Activated CD8-positive, alpha-beta T cell treated with anti-CD3 and anti-CD28 coated beads for 36 hours (primary cell): ENCODE results near the gene PHF14. TPM values are rescaled to one million over a fixed set of nuclear protein-coding genes. Genes with fewer than 3 reads are reported as not detected.
"Not testable (repeated sequence)": the region's sequence is repeated elsewhere in the genome, so short reads cannot be mapped to it uniquely, and the experiment has no call there.

Source experiments
- ATAC-seq: fragments of 200-7000 bp; cut with Tn5 transposase; one replicate; pipeline ENCODE4 v1.10.0; 2021; ENCODE audit warnings: mild to moderate bottlenecking, moderate library complexity
- CTCF ChIA-PET: fragments of 350-600 bp; sonication (Branson Sonifier 250); formaldehyde crosslinking; loops from one replicate; lab custom pipeline; 2021; ENCODE audit warnings: antibody characterized with exemption; lab: Charles Lee
- POLR2A ChIA-PET: fragments of 350-600 bp; sonication (Branson Sonifier 250); formaldehyde crosslinking; loops from one replicate; lab custom pipeline; 2021; ENCODE audit warnings: antibody characterized with exemption; lab: Charles Lee
- DNase-seq: peaks from one replicate; pipeline ENCODE4 v3.0.0-alpha.2; 2020
- H3K27ac Mint-ChIP-seq: one replicate; pipeline ENCODE4 v1.8.0; 2021; ENCODE audit warnings: mild to moderate bottlenecking, mixed read lengths
- H3K27me3 Mint-ChIP-seq: one replicate; pipeline ENCODE4 v1.8.0; 2021; ENCODE audit warnings: mixed read lengths
- H3K36me3 Mint-ChIP-seq: one replicate; pipeline ENCODE4 v1.8.0; 2021; ENCODE audit warnings: low read depth, mixed read lengths
- H3K4me1 Mint-ChIP-seq: one replicate; pipeline ENCODE4 v1.8.0; 2021; ENCODE audit warnings: low read depth, mixed read lengths
- H3K4me3 Mint-ChIP-seq: one replicate; pipeline ENCODE4 v1.8.0; 2021; ENCODE audit warnings: mild to moderate bottlenecking, moderate library complexity, mixed read lengths
- H3K9me3 Mint-ChIP-seq: one replicate; pipeline ENCODE4 v1.8.0; 2021; ENCODE audit warnings: mixed read lengths
- intact Hi-C: fragments of 100-400 bp; cut with micrococcal nuclease; formaldehyde crosslinking; loops from one replicate; pipeline ENCODE4 v1.10.0; 2022
- total RNA-seq, 2 experiments: library from RNA; stranded (reverse); gene quantifications; one replicate each; pipeline ENCODE4 v1.2.3, GENCODE V29; 2021
- TF ChIP-seq, protein P1 (sequence below): fragments of 200-600 bp; IDR thresholded peaks from one replicate; pipeline ENCODE4 v1.8.0; 2022; ENCODE audit warnings: antibody characterized with exemption, mild to moderate bottlenecking

The PHF14 gene
- 10 to 100 TPM; 36.7 to 38.7 TPM for total RNA-seq

DNA sequence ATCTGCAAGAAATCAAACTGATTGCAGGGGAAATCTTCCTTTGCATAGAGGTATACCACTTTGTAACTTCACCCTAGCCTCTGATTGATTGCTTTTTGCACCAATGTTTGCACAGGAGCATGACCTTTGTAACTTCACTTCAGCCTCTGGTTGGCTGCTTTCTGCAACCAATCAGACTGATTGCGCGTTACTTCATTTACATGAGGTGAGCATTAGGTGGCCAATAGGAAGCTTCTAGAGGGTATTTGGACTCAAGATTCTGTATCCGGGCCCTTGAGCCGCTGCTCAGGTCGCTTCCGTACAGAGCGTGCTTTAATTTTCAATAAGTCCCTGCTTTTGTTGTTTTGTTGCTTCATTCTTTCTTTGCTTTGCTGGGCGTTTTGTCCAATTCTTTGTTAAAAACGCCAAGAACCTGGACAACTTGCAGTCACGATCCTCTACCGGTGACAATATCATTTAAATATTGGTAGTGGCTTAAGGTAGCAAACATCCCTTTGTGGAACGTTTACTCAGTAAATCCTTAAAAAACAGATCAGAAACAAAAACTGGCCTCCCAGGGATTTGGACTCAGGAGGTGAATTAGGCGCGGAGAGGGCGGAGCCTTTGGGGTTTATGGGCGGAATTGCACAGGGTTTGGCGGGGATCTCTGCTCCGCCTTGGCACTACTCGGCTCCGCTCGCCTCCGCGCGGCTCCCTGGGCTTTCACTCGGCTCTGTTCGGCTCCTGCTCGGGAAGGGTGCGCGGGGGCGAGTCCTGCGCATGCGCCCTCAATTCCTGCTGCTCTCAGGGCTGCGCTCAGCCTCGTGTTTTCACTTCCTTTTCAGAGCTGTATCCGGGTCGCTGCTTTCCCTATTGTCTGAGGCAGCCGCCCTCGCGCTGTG is at the start of gene PHF14:
TSS of gene PHF14 (plus strand) at position 812 of the 881 bp plus-strand sequence. CDS start 452 bp downstream, outside the sequence.
- Mint-ChIP-seq H3K27ac (peak within 1 kb of the TSS; percentile 88), H3K9me3 (no peaks in the 10 kb centered on the region), H3K27me3 (peaks cover 4% of the 10 kb centered on the region), H3K4me1 (peaks cover 33% of the 10 kb centered on the region), H3K4me3 (peak within 1 kb of the TSS; percentile 94), H3K36me3 (peaks cover 23% of the 10 kb centered on the region)
- POLR2A ChIA-PET, result interaction anchor here (0.6 to 1.6 kb wide), 2 partner anchors 26 to 33 kb away, joined by 3 to 17 read pairs; a partner anchor contains a TSS
- TF ChIP-seq, protein P1, sequence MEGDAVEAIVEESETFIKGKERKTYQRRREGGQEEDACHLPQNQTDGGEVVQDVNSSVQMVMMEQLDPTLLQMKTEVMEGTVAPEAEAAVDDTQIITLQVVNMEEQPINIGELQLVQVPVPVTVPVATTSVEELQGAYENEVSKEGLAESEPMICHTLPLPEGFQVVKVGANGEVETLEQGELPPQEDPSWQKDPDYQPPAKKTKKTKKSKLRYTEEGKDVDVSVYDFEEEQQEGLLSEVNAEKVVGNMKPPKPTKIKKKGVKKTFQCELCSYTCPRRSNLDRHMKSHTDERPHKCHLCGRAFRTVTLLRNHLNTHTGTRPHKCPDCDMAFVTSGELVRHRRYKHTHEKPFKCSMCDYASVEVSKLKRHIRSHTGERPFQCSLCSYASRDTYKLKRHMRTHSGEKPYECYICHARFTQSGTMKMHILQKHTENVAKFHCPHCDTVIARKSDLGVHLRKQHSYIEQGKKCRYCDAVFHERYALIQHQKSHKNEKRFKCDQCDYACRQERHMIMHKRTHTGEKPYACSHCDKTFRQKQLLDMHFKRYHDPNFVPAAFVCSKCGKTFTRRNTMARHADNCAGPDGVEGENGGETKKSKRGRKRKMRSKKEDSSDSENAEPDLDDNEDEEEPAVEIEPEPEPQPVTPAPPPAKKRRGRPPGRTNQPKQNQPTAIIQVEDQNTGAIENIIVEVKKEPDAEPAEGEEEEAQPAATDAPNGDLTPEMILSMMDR, result no peak
- CTCF ChIA-PET, result interaction anchor here (1.4 kb wide), 1 partner anchor 33 kb away, joined by 5 read pairs; a partner anchor contains a TSS
- ATAC-seq, result peak; percentile 98
- peak; percentile 98 for DNase-seq
- intact Hi-C loops, result loop anchor here (1.0 kb wide), 1 partner anchor 33 kb away; a partner anchor contains a TSS

DNA sequence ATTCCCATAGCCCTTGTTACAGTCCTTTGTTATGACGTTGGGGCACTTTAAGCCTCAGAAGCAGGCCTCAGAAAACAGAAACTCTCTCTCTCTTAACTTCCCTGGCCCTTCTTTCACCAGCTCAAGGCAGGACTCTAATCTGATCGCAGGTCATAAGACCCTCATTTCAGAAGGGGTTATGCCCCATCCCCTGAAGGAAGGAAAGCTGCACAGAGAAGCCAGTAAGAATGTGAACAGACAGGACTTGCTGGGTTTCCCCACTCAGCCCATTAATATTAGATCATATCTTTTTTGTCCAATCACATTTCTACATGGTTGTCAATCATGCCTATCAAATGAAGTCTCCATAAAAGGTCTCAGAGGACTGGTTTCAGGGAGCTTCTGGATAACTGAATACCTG is 49.3 kb upstream of the PHF14 start:
- ChIA-PET CTCF (no interaction called here), POLR2A (interaction anchor here (1.0 kb wide), 1 partner anchor 16 kb away, joined by 3 read pairs; no protein-coding TSS in a partner anchor)
- no peaks in the 10 kb centered on the region for H3K4me1 Mint-ChIP-seq
- TF ChIP-seq, protein P1, result no peak
- no peak overlapping the region for H3K27ac Mint-ChIP-seq
- DNase-seq (no peak), ATAC-seq (no peak)
- H3K27me3 Mint-ChIP-seq, result no peaks in the 10 kb centered on the region
- intact Hi-C loops, result no loop called here
- H3K36me3 Mint-ChIP-seq, result peaks cover 2% of the 10 kb centered on the region
- no peaks in the 10 kb centered on the region for H3K9me3 Mint-ChIP-seq
- no peak overlapping the region for H3K4me3 Mint-ChIP-seq

DNA sequence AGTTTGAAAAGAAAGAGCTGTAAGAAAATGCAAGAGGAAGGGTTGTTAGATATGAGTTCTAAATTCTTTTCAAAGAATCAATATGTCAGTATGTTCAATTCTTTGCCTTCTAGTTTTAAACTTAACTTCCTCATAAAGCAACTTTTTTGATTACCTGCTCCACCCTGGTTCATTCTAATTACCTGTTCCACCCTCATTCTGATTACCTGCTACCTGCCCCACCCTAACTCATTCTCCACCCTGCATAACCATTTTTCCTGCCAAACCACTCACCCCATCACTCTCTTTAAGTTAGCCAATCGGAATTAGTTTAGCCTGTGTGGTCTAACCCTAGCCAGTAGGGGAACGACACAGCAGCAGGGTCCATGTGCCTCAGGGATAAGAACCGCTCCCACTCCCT is 45.5 kb upstream of the PHF14 start:
- CTCF ChIA-PET, result interaction anchor here (1.0 kb wide), 1 partner anchor 9 kb away, joined by 3 read pairs; no protein-coding TSS in a partner anchor
- DNase-seq, H3K27me3 Mint-ChIP-seq, H3K4me1 Mint-ChIP-seq, POLR2A ChIA-PET, H3K4me3 Mint-ChIP-seq, H3K9me3 Mint-ChIP-seq, ATAC-seq, intact Hi-C loops, H3K27ac Mint-ChIP-seq: not testable (repeated sequence)
- H3K36me3 Mint-ChIP-seq, result peaks cover 16% of the 10 kb centered on the region

DNA sequence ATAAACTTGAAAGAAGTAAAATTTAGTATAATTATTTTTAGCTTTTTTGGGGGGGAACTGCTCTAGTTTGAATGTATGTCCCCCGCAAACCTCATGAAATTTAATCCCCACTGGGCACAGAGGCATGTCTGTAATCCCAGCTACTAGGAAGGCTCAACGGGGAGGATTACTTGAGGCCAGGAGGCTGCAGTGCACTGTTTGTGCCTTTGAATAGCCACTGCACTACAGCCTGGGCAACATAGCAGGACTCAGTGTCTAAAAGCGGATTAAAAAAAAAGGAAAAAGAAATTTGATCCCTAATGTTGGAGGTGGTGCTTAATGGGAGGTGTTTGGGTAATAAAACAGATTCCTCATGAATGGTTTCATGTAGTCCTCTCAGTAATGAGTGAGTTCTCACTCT is 43.1 kb upstream of the PHF14 start:
- Mint-ChIP-seq H3K4me3 (no peak overlapping the region), H3K27me3 (no peaks in the 10 kb centered on the region), H3K9me3 (no peaks in the 10 kb centered on the region), H3K27ac (no peak overlapping the region), H3K36me3 (peaks cover 25% of the 10 kb centered on the region), H3K4me1 (peaks cover 7% of the 10 kb centered on the region)
- TF ChIP-seq, protein P1, result no peak
- CTCF ChIA-PET, result interaction anchor here (1.2 to 1.4 kb wide), 2 partner anchors 11 to 281 kb away, joined by 3 read pairs; no protein-coding TSS in a partner anchor
- ATAC-seq, result no peak
- no peak for DNase-seq
- POLR2A ChIA-PET, result interaction anchor here (0.7 to 1.7 kb wide), 3 partner anchors 9 to 29 kb away, joined by 3 to 6 read pairs (median 3); a partner anchor contains a TSS
- intact Hi-C loops, result no loop called here

DNA sequence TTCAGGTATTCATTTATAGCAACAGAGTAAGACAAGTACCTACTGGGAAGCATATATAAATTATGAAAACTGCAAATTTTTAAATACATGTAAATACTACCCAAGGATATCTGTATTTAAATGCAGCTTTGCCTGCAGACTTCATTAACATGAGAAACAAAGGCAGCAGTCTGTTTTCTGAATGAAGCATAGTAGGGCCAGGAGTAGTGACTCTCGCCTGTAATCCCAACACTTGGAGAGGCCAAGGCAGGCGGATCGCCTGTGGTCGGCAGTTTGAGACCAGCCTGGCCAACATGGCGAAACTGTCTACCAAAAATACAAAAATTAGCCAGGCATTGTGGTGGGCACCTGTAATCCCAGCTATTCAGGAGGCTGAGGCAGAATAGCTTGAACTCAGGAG is 42.5 kb upstream of the PHF14 start:
- Mint-ChIP-seq H3K27me3 (no peaks in the 10 kb centered on the region), H3K36me3 (peaks cover 30% of the 10 kb centered on the region), H3K27ac (no peak overlapping the region), H3K4me1 (peaks cover 13% of the 10 kb centered on the region), H3K9me3 (no peaks in the 10 kb centered on the region), H3K4me3 (no peak overlapping the region)
- intact Hi-C loops, result no loop called here
- POLR2A ChIA-PET, result interaction anchor here (1.0 kb wide), 1 partner anchor 28 kb away, joined by 3 read pairs; no protein-coding TSS in a partner anchor
- no peak for ATAC-seq
- TF ChIP-seq, protein P1, result no peak
- CTCF ChIA-PET, result interaction anchor here (1.2 to 1.4 kb wide), 2 partner anchors 12 to 281 kb away, joined by 3 read pairs; no protein-coding TSS in a partner anchor
- no peak for DNase-seq
